Thyroid gland (tissue), 4 donors: ENCODE measurements around the gene COL4A1.

Experiments
- CTCF ChIP-seq, 6 experiments: fragments of 200-600 bp in 3 of 6; fragments of 450-650 bp in 3 of 6; sonication (generic) in 3 of 6; IDR thresholded peaks; one replicate each; pipeline ENCODE4 v1.5.1; 2016 to 2019; ENCODE audit warnings: antibody characterized with exemption in 6 of 6, mild to moderate bottlenecking in 2 of 6, inconsistent platforms in 1 of 6, moderate library complexity in 1 of 6
- POLR2A ChIP-seq, 2 donors: fragments of 450-650 bp; IDR thresholded peaks; one replicate each; pipeline ENCODE4 v1.6.1; 2017; ENCODE audit warnings: antibody characterized with exemption in 2 of 2, mild to moderate bottlenecking in 2 of 2, moderate library complexity in 1 of 2

- TF ChIP-seq CTCF (IDR thresholded peaks at IDR 0.05) (no peak), POLR2A (IDR thresholded peaks at IDR 0.05) (no peak)
Measured at GRCh38 chr13:110354715-110355473, 47.9 kb upstream of the COL4A1 start.
